ENCODE data around the gene SHLD1.

SHLD1 gene

DNA sequence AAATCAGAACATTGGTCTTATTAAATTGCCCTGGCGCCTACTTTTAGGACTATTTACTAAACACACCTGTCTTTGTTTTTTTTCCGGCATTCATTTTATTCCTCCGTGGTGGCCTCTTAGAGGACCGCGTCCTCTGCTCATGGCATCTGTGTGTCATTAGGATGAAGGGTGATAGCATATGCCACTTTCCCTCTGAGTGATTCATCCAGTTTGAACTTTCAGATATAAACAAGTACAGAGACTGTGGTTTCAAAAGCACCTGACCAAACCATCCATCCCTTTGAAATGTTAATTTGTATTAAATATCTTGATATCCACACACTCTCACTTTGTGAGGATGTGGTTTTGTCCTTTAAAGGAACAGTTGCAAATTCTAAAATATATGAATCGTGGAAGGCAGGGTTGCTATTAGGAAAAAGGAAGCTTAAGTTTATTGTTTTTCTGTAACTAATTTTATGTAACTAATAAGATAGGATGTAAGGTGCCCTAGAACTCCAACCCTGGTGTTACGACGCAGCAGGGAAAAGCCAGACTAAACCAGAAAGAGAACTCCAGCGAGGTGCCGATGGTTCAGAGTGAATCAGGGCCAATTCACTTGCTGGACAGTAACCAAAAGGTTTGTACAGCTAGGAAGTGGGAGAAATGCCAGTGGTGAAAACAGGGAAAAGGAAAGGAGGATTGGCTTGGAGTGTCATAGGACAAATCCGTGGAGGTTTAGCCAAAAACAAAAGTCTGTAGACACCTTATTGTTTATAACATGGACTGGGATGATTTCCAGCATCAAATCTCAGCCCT lies 98.7 kb downstream of the SHLD1 start:
- no peak for DNase-seq (ENCODE audit: low read depth)

- no peak for DNase-seq (ENCODE audit: low read depth)
Observed at GRCh38 chr20:5855939-5856338, 105.7 kb downstream of the SHLD1 start.

DNA sequence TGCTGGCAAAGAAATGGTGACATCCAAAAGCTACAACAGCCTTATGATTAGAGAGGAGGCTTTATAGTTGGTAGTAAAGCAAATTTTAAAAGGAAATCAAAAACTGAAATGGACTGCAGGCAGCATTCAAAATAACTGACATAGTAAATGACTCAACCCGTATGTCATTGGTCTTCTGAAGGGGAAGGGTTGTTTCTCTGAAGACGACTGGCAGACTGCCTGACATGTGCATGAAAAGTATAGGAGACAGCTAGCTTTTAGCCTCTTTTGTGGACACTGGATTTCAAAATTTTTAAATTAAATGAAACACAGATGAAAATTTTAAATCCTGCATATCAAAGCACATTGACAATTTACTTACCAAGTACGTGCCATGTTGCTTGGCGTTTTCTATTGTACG lies 109.4 kb downstream of the SHLD1 start:
- DNase-seq (ENCODE audit: low read depth): no peak

DNA sequence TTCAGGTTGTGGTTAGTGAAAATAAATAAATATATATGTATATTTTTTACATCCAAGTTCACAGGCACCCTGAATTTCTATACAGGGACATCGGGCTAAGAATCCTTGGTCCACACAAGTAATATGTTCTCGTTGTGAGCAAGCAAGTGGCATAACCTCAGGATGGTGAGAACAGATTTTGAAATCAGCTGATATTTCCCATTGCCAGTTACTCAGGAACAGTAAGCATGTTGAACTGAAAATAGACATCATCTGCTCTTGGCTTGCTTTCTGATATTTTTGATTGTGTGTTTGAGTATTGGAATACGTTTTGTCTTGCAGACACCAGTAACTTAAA lies 112.5 kb downstream of the SHLD1 start:
- DNase-seq (ENCODE audit: low read depth): no peak

- no peak for DNase-seq (ENCODE audit: low read depth)
Observed at GRCh38 chr20:5863040-5863833, 113.0 kb downstream of the SHLD1 start.

DNA sequence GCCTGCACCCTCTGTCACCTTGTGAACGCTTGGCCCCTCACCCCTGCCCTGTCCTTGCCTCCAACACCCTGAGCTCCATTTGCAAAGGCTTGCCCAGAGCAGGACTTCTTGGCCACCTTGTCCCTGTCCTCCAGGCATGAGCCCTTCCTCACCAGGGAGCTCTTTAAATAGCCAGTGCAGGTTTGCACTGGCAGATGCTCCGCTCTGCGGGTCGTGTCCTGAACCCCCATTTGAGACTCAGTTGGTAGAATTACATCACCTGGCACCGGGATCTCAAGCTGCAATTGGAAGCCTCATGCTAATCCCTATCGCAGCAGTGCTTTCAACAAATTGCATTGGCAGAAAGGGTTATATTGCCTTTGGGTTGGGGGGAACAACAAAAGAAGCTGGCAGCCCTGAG lies 114.2 kb downstream of the SHLD1 start:
- DNase-seq (ENCODE audit: low read depth): no peak

DNA sequence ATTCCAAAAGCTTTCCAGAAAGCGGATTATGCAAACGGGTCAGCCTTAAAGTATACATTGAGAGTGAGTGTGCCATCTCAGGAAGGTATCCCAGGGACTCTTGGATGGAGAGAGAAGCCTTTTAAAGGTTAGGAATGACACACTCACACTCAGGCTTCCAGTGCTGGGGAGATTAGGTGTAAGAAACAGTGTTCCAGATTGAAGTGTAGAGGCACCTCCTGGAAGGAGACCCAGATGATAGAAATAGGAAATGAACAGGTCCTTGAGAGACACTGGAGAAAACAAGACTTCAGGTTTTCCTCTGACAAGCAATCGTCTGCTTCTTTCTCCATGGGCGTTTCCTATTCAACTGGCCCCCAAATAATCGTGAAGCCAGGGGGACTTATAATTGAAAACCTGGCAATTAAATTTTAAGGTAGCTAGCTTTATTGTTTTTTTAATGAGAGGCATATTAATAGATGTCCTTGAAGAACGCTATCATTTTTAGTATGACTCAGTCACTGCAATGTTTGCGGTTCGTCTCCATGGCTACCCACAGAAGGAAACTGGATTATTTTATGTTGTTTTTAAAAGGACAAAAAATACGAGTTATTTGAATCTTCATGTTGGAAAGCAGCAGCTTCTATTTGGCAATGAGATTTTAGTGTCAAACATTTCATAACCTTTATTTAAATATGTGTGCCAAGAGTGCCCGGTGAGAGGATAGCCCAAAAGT lies 114.8 kb downstream of the SHLD1 start:
- DNase-seq (ENCODE audit: low read depth): no peak

DNA sequence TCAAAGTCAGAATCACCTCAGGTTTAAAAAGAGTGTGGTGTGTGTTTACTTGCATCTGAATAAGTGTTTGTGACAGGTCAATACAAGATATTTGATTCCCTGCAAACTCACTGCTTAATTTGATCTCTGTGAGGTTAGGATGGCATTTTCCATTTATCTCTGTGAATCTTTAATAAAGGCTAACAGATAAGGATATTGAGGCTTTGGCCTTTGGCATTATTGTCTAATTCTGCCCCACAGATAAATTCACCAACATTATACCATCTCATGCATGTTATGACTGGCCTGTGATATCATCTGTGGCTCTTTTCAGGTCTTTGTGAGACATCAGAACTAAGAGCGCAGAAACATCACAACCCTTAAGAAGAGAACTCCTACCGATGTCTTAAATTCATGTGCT lies 115.4 kb downstream of the SHLD1 start:
- no peak for DNase-seq (ENCODE audit: low read depth)

DNA sequence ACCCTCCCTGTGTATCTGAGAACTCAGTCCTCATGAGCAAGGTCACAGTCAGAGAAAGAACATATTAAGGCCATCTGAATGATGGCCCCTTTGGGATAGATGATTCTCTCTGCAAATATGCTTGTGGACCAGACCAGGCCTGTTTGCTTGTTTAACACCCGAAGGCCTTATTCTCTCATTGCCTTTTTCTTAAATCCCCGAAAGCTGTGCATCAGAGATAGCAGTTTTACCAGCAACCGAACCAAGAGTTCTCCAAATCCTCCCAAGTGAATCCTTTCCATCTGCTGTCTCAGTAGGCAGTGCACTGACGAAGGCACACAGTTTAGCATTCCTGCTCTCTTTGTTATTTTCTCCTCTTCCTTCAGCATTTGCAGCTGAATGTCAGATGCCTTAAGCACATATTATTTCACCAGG lies 120.4 kb downstream of the SHLD1 start:
- DNase-seq (ENCODE audit: low read depth): no peak

- no peak for DNase-seq (ENCODE audit: low read depth)
Observed at GRCh38 chr20:5871459-5872410, 121.5 kb downstream of the SHLD1 start.

GRCh38 chr20:5877128-5877527 lies 126.9 kb downstream of the SHLD1 start:
- no peak for DNase-seq (ENCODE audit: low read depth)

- DNase-seq (ENCODE audit: low read depth): no peak
Observed at GRCh38 chr20:5880326-5880725, 130.1 kb downstream of the SHLD1 start.

GRCh38 chr20:5881703-5882102 lies 131.5 kb downstream of the SHLD1 start:
- DNase-seq (ENCODE audit: low read depth): no peak

DNA sequence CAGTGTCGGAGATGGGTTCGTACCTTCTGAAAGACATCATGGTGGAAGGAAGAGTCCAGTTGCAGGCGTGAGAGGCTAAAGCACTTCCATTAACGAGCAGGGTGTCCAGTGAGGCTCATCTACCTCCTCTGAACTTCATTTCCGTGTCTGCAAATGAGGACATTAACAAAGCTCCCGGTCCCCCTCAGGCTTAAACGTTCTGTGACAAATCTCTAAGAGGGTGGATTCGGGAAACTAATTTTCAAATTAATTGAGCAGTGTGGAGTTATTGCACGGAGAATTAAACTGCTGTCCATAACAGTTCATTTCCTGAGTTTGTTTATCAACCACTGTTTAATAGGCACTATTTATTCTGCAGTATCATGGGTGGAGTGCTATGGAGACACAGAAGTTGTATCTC lies 132.0 kb downstream of the SHLD1 start:
- DNase-seq (ENCODE audit: low read depth): no peak

- no peak for DNase-seq (ENCODE audit: low read depth)
Observed at GRCh38 chr20:5884465-5885335, 134.5 kb downstream of the SHLD1 start.

DNA sequence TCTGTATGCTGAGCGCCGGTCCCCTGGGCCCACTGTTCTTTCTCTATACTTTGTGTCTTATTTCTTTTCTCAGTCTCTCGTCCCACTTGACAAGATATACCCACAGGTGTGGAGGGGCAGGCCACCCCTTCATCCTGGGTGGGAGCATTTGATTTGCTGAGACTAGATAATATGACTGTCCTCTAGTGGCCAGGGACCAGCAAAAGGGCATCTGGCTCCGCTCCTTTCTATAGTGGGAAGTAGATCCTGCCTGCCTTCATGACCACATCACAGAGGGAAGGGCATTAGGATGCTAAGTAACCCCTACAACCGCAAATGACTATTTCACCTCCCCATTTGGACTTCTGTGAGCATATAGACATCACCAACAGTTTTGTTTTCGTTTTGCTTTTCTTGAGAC lies 135.7 kb downstream of the SHLD1 start:
- no peak for DNase-seq (ENCODE audit: low read depth)

- no peak for DNase-seq (ENCODE audit: low read depth)
Observed at GRCh38 chr20:5886788-5887187, 136.6 kb downstream of the SHLD1 start.

- DNase-seq (ENCODE audit: low read depth): no peak
Observed at GRCh38 chr20:5887386-5887785, 137.2 kb downstream of the SHLD1 start.

DNA sequence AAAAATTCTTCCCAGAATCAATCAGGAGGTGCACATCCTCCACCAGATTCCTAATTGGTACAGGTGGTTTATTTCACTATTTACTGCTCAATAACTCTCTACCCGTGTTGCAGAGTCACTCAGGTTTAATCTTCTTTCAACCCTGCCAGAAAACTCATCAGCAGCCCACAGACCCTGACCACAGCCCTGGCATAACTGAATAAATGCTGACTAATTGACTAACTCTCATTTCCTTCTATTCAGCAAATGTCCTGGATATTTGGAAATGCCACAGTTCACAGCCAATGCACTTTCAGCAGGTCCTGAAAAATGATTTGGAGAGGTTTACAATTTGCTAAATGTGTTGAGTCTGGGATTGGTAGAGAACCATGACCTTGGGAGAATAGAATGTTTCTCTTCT lies 137.8 kb downstream of the SHLD1 start:
- DNase-seq (ENCODE audit: low read depth): no peak

DNA sequence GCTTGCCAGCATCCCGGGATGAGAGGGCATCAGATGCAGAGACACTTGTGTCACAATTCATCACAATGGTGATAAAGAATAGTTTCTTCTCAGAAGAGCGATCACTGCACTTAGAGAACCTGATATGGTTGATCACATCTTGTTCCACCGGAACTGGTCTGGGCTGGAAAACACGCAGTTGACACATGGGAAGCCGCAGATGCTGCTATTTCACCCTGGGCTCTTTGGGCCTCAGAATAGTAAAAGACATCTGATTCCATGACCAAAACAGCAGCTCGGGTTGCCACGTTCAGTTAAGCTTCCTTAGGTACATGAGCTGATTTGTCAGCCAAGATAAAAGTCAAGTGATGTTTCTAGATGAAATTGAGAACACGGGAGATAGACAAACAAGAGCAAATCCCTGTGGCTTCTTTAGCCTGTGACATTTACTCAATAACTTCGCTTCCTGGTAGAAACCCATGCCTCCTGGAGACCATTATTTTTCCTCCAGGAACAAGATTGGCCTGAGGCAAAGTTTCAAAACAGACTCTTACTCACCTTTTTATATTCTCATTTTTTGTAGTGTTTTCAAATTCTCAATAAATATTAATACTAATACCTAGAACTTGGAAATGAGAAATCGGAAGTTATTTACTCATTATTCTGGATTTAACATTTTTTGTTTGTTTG lies 140.7 kb downstream of the SHLD1 start:
- no peak for DNase-seq (ENCODE audit: low read depth)

Measured in stimulated activated CD8-positive, alpha-beta memory T cell treated with anti-CD3 and anti-CD28 coated beads, Interleukin-7, amount 100 ng/mL, for 24 hours (primary cell).